Suprapubic skin (tissue), 3 donors: Measurements from ENCODE around the gene CMTM3.

ENCODE experiments used
- CTCF ChIP-seq, 2 donors: fragments of 200-600 bp in 1 of 2; fragments of 450-650 bp in 1 of 2; sonication (generic) in 1 of 2; IDR thresholded peaks; one replicate each; pipeline ENCODE4 v1.5.1; 2016 to 2019; ENCODE audit warnings: antibody characterized with exemption in 2 of 2, mild to moderate bottlenecking in 1 of 2, moderate library complexity in 1 of 2
- EP300 ChIP-seq: sonication (generic); formaldehyde crosslinking; IDR thresholded peaks from one replicate; pipeline ENCODE4 v1.6.1; 2017; ENCODE audit warnings: antibody characterized with exemption
- POLR2A ChIP-seq, 2 donors: fragments of 450-650 bp; IDR thresholded peaks; one replicate each; pipeline ENCODE4 v1.6.1; 2017; ENCODE audit warnings: antibody characterized with exemption in 2 of 2, mild to moderate bottlenecking in 2 of 2, moderate library complexity in 2 of 2

GRCh38 chr16:66585481-66586239, 18.8 kb upstream of the CMTM3 start:
- TF ChIP-seq CTCF (IDR thresholded peaks at IDR 0.05) (no peak), POLR2A (IDR thresholded peaks at IDR 0.05) (no peak), EP300 (no peak)
